ENCODE data around the gene CSN2. TPM values are rescaled to one million over a fixed set of nuclear protein-coding genes. Genes with fewer than 3 reads are reported as not detected.

CSN2 gene
- total RNA-seq, 1 donor from 2014 or later: not detected

GRCh38 chr4:69995526-69996016 lies 30.0 kb upstream of the CSN2 start, which contains the start of gene STATH:
Gene STATH, plus strand, starts transcription at chr4:69995966. Its CDS starts 2,472 bp downstream, at chr4:69998438.
- H3K27ac ChIP-seq: no peak within 1 kb of the TSS
- H3K4me1 ChIP-seq: no peaks in the 10 kb centered on the region
- DNase-seq (ENCODE audit: extremely low spot score in 2 of 2): no peak
- H3K27me3 ChIP-seq: no peaks in the 10 kb centered on the region
- intact Hi-C loops (cut with DNase I): no loop called here
- H3K36me3 ChIP-seq: no peaks in the 10 kb centered on the region
- TF ChIP-seq CTCF (IDR thresholded peaks at IDR 0.05) (no peak), POLR2AphosphoS5 (IDR thresholded peaks at IDR 0.05; ENCODE audit: insufficient read depth in 1 of 2, low read depth in 1 of 2) (no peak), POLR2A (IDR thresholded peaks at IDR 0.05) (no peak)
- H3K9me3 ChIP-seq: no peaks in the 10 kb centered on the region
- no peak within 1 kb of the TSS for H3K4me3 ChIP-seq

GRCh38 chr4:69994782-69995181 lies 29.3 kb upstream of the CSN2 start:
- Histone ChIP-seq H3K27me3 (no peaks in the 10 kb centered on the region), H3K4me3 (no peak overlapping the region), H3K27ac (no peak overlapping the region), H3K4me1 (no peaks in the 10 kb centered on the region), H3K36me3 (no peaks in the 10 kb centered on the region), H3K9me3 (no peaks in the 10 kb centered on the region)
- no peak for DNase-seq (ENCODE audit: extremely low spot score in 2 of 2)
- TF ChIP-seq CTCF (IDR thresholded peaks at IDR 0.05): no peak
- no peak for TF ChIP-seq POLR2A (IDR thresholded peaks at IDR 0.05)
- TF ChIP-seq POLR2AphosphoS5 (IDR thresholded peaks at IDR 0.05; ENCODE audit: insufficient read depth in 1 of 2, low read depth in 1 of 2): no peak
- intact Hi-C loops (cut with DNase I): no loop called here

GRCh38 chr4:69991016-69991415 lies 25.5 kb upstream of the CSN2 start:
- Histone ChIP-seq H3K4me3 (no peak overlapping the region), H3K4me1 (no peaks in the 10 kb centered on the region), H3K27ac (no peak overlapping the region), H3K27me3 (no peaks in the 10 kb centered on the region), H3K36me3 (no peaks in the 10 kb centered on the region), H3K9me3 (no peaks in the 10 kb centered on the region)
- DNase-seq (ENCODE audit: extremely low spot score in 2 of 2): no peak
- intact Hi-C loops (cut with DNase I): no loop called here
- TF ChIP-seq CTCF (IDR thresholded peaks at IDR 0.05): no peak
- TF ChIP-seq POLR2A (IDR thresholded peaks at IDR 0.05): no peak
- no peak for TF ChIP-seq POLR2AphosphoS5 (IDR thresholded peaks at IDR 0.05; ENCODE audit: insufficient read depth in 1 of 2, low read depth in 1 of 2)

GRCh38 chr4:69986663-69987062 lies 21.1 kb upstream of the CSN2 start:
- no peak for TF ChIP-seq CTCF (IDR thresholded peaks at IDR 0.05)
- TF ChIP-seq POLR2A (IDR thresholded peaks at IDR 0.05): no peak
- no peak for TF ChIP-seq POLR2AphosphoS5 (IDR thresholded peaks at IDR 0.05; ENCODE audit: insufficient read depth in 1 of 2, low read depth in 1 of 2)
- Histone ChIP-seq H3K4me1 (no peaks in the 10 kb centered on the region), H3K27ac (no peak overlapping the region), H3K27me3 (no peaks in the 10 kb centered on the region), H3K9me3 (no peaks in the 10 kb centered on the region), H3K4me3 (no peak overlapping the region), H3K36me3 (no peaks in the 10 kb centered on the region)
- DNase-seq (ENCODE audit: extremely low spot score in 2 of 2): no peak
- intact Hi-C loops (cut with DNase I): no loop called here

GRCh38 chr4:69984030-69984443 lies 18.5 kb upstream of the CSN2 start:
- Histone ChIP-seq H3K4me1 (no peaks in the 10 kb centered on the region), H3K9me3 (no peaks in the 10 kb centered on the region), H3K27ac (no peak overlapping the region), H3K27me3 (no peaks in the 10 kb centered on the region), H3K4me3 (no peak overlapping the region), H3K36me3 (no peaks in the 10 kb centered on the region)
- intact Hi-C loops (cut with DNase I): no loop called here
- TF ChIP-seq CTCF (IDR thresholded peaks at IDR 0.05): no peak
- TF ChIP-seq POLR2A (IDR thresholded peaks at IDR 0.05): no peak
- peak in 1 of 2 donors; percentile 13 for TF ChIP-seq POLR2AphosphoS5 (IDR thresholded peaks at IDR 0.05; ENCODE audit: insufficient read depth in 1 of 2, low read depth in 1 of 2)
- no peak for DNase-seq (ENCODE audit: extremely low spot score in 2 of 2)
